Measurements from ENCODE around the gene RAD54L2. TPM values are rescaled to one million over a fixed set of nuclear protein-coding genes. Genes with fewer than 3 reads are reported as not detected.
"Not testable (repeated sequence)": the region's sequence is repeated elsewhere in the genome, so short reads cannot be mapped to it uniquely, and the experiment has no call there.

RAD54L2 gene
- total RNA-seq, 1 donor from 2014 or later: 18.7 TPM

DNA sequence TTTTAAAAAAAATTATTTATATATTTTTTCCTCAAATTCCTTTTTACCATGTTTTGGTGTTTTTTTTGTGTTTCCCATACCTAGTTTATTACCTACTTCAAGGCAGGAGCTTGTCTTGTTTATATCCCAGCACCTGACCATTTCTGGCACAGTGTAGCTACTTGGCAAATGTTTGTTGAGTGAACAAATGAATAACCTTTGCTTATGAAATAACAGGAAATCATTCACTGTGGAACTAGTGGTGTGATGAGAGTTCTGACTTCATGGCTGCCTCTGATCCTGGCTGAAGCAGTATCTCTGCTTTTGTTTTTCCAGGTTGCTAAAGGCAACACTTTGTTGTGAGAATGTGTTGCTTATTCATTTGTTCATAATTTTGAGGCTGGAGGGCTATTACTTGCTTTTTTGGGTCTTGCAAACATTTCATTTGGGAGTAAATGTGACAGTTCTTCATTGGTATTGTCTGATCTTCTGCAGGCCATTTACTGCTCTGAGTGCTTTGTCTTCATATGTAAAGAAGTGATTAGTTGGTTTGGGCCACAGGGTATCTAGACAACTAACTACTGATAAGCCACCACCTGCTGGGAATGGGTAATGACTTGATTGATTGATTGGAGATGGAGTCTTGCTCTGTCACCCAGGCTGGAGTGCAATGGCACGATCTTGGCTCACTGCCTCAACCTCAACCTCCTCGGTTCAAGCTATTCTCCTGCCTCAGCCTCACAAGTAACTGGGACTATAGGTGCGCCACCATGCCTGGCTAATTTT is 5.7 kb downstream of the RAD54L2 start:
- no peak for DNase-seq

DNA sequence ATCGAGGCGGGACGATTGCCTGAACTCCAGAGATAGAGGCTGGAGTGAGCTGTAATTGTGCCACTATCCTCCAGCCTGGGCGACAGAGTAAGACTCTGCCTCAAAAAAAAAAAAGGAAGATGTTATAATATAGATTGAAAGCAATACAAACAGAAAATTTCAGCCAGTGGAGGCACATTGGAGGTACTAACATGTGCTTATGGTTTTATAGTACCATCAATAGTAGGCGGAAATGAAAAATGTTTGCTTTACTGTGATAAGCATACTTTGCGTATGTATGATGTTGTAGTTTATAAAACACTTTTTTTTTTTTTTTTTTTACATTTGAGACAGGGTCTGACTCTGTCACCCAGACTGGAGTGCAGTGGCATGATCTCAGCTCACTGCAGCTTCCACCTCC is 8.8 kb downstream of the RAD54L2 start:
- no peak for DNase-seq

DNA sequence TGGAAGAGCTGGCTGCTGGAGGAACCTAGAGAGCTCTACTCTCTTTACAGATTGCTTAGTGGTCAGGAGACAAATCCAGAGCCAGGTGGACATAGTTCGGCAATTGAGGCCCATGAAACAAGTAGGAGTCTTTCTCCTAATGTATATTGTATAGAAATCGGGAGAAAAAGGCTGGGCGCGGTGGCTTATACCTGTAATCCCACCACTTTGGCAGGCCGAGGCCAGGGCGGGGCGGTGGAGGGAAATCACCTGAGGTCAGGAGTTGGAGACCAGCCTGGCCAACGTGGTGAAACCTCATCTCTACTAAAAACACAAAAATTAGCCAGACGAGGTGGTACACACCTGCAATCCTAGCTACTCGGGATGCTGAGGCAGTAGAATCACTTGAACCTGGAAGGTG is 10.8 kb downstream of the RAD54L2 start:
- DNase-seq: no peak

DNA sequence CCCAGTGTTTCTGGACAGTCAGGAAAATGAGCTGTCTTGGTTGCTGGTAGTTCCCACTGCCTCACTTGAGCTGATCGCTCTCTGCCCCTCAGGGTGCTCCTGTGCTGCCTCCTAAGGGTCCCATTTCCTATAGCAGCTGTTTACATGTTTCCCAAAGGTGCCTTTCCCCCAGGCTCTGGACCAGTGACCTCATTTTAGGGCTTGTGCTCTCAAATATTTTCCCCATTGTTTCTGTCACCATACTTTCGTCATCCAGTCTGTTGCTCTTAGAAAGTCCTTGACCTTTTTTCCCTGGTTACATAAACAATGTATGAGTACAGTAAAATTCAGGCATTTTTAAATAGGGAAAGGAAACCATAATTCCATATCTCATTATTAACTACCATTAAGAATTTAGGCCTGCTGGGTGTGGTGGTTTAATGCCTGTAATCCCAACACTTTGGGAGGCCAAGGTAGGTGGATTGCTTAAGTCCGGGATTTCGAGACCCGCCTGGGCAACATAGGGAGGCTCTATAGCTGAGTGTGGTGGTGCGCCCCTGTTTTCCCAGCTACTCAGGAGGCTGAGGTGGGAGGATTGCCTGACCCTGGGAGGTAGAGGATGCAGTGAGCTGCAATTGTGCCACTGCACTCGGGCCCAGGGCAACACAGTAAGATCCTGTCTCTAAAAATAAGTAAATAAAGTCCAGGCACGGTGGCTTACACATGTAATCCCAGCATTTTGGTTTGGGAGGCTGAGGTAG is 11.7 kb downstream of the RAD54L2 start:
- no peak for DNase-seq

DNA sequence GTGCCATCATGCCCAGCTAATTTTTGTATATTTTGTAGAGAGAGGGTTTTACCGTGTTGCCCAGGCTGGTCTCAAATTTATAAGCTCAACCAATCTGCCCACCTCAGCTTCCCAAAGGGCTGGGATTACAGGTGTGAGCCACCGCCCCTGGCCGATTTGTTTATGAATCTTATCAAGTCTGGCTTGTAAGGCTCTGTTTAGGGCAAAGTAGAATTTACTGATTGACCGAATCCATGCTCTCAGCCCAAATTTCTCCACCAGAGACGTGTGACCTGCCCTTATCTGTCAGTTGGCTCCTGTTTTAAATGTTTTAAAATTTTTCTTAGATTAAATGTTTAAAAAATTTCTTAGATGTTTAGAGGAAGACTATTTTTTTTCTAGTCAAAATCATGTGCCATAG is 19.5 kb downstream of the RAD54L2 start:
- no peak for DNase-seq

DNA sequence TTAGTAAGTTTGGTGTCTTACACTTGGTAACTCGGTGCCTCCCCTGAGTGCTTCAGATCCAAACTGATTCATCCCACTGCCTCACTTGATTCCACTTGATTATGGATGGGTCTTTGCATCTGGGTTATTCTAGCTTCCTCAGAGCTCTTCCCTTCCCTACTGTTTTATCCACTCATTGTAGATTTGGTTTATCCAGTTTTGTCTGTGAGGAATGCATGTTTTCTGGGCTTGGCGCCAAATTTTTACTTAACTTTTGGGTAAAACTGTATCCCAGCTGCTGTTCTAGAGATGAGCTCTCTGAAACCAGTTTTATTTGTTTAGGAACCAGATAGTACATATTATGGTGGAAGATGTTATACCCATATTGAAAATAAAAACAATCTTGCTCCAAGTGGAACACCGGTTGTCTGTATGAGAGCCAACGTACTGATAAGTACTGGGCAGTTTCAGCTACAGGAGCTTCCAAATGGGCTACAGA is 20.9 kb downstream of the RAD54L2 start:
- DNase-seq: peak; percentile 30

DNA sequence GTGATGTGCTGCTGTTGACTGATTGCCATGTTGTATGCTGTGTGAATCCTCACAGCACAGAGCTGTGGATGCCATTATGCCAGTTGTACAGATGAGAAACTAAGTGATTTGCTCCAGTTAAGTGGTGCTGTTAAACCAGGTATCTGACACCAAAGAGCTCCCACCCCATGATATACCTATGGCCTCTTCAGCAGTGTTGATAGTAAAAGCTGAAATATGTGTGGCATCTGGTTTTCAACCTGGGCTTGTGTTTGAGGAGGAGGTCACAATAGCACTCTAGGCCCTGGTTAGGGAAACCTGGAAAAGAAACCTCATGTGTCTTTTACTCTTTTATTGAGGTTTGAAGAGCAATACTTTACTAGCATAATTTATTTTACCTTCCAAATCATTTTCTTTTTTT is 21.4 kb downstream of the RAD54L2 start:
- DNase-seq: no peak

DNA sequence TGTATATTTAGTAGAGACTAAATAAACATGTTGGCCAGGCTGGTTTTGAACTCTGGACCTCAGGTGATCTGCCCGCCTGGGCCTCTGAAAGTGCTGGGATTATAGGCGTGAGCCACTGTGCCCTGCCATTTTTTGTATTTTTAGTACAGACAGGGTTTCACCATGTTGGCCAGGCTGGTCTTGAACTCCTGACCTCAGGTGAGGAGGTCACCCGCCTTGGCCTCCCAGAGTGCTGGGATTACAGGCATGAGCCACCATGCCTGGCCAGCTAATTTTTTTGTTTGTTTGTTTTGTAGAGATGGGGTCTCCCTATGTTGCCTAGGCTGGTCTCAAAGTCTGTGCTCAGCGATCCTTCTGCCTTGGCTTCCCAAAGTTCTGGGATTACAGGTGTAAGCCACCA is 23.9 kb downstream of the RAD54L2 start:
- DNase-seq: not testable (repeated sequence)

DNA sequence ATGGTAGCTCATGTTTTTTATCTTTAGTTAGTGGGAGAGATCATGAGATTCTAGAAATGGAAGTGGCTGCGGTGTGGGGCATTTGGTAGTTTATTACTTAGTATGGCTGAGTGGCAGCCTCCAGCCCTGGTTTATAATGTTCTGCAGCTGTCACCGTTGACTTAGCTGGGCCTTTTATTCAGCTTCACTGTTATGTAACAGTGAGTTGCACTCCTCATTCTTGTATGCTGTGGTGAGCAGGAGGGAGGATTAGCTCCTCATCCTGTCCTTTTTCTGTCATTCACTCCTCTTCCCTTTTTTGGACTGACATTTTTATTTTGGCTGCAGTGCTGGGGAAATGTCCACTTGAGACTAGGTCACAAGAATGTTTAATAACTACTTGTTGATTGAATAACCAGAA is 29.5 kb downstream of the RAD54L2 start:
- DNase-seq: no peak

DNA sequence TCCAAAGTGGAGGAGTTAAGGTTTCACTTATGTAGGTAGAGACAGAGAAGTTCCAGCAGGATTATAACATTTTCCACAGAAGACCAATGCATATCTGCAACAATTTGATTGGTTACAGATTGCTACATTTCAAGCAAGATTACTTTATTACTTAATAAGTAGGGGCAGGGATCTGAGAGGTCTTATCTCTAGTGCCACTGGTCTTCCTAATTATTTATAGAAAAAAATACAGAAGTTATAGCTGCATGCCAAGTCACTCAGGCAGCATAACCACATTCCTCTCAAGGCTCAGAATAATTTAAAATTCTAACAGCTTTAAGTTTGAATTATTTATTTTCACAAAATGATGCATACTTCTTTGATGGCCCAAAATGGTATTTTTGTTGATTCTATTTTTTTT is 30.5 kb downstream of the RAD54L2 start:
- DNase-seq: no peak

DNA sequence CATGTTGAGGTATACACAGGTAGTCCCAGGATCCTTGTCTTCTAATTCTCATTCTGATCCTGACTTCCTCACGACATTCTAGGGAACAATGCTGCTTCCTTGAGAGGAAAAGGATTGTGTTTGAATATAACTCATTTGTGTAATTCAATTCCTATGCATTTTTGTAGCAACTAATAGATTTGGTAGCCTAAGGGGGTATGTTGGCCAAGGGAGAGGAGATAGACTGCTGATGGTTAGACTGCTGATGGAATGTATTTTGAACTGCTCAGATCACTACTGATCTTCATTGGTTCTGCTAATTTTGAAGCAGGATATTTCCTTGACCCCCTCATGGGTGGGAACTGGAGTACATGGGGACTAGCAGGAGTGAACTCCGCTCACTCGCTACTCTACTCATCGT is 39.7 kb downstream of the RAD54L2 start:
- DNase-seq: no peak

DNA sequence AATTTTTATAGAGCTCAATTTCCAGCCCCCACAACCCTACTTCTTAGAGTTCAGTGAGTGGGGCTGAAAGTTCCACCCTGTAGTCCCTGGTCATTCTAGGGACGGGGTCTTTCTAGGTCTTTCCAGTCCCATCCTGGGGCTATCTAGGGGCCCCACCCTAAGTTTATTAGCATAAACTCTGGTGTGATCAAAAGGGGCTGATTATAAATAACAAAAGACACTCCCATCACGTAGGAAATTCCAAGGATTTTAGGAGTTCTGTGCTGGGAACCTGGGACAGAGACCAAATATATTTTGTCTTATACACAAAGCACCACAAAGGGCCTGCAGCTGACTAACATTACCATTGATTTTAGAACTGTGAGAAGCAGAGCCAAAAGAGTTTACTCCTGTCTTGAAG is 41.9 kb downstream of the RAD54L2 start:
- no peak for DNase-seq

DNA sequence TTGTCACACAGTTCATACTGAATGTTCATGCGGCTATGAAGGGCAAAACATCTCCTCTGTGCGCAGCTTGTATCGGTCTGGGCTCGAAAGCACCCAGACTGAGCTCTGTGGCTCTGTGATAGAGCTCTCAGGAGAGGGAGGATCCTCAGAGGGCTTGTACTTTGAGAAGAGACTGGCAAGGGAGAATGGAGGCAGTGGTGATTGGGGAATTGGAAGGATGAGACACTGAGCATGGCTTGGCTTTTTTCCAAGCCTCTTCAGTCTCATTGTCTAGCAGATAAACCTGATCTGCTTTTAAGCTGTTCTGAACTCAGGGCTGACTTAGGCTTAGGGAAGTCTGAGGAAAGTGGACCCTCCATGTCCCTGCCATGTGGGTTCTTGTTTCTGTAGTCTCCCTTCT is 43.0 kb downstream of the RAD54L2 start:
- DNase-seq: no peak

DNA sequence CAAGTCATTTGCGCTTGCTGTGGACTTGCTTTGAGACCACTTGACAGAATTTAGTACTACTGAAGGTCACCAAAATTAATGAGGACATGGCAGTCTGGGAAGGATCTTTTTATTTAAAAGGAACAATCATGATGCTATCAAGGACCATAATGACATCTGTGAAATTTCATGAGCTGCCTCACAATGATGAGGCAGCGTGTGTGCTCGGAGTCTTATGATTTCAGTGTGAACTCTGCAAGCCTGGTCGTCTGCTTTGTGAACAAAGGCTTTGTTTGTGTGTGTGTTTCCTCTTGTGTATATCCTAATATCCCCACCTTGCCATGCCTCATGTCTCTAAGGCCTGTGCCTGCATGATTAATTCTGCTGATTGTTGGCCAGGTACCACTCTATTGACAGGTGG is 46.7 kb downstream of the RAD54L2 start:
- DNase-seq: no peak

DNA sequence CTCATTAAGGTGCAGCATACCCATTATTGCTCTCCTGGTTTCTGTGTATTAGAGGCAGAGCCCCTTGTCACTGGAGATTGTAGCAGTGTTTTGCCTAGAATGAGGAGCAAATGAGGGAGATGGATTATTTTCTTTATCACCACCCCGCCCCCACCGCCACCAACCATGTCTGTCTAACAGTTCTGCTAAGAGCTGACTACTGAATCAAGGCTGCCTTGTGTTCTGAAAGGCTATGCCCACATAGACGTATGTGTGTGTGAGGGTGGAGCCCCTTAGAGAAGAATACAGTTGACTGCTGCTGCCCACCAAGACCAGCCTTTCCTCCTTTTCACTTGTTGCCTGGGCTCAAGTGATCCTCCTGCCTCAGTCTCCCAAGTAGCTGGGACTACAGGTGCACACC is 47.4 kb downstream of the RAD54L2 start:
- DNase-seq: no peak

Other genes with a start within 250 kb of the RAD54L2 start
- 32.2 TPM for gene MANF, start 153.4 kb upstream of the RAD54L2 start, total RNA-seq
- 16.5 TPM for gene RBM15B, start 147.4 kb upstream of the RAD54L2 start, total RNA-seq
- 17.1 TPM for gene DCAF1, start 38.7 kb upstream of the RAD54L2 start, total RNA-seq
- gene TEX264, start 132.5 kb downstream of the RAD54L2 start, total RNA-seq: 19.5 TPM
- 0.10 TPM for gene GRM2, start 168.3 kb downstream of the RAD54L2 start, total RNA-seq
- gene IQCF6, start 240.5 kb downstream of the RAD54L2 start, total RNA-seq: not detected